Body of pancreas (tissue), 4 donors: ENCODE measurements around the gene ZFYVE9. TPM values are rescaled to one million over a fixed set of nuclear protein-coding genes. Genes with fewer than 3 reads are reported as not detected.

Experiments
- ATAC-seq: fragments of 150-250 bp; one replicate; pipeline ENCODE4 v1.9.1; 2016
- DNase-seq, 4 donors: peaks; one replicate each; pipeline ENCODE4 v3.0.0-alpha.2; 2019
- H3K27ac ChIP-seq, 4 donors: fragments of 200-600 bp; sonication (generic); 1 replicate in 3 of 4; 2 replicates in 1 of 4; pipeline versions ENCODE4 v1.5.1 to v1.6.1; 2016 to 2019; ENCODE audit warnings: mild to moderate bottlenecking in 1 of 4, mixed read lengths in 1 of 4, moderate library complexity in 1 of 4
- H3K27me3 ChIP-seq, 2 donors: fragments of 200-600 bp; sonication (generic); one replicate each; pipeline ENCODE4 v1.6.0; 2016; ENCODE audit warnings: mild to moderate bottlenecking in 1 of 2
- H3K36me3 ChIP-seq, 2 donors: fragments of 200-600 bp; sonication (generic); replicated peaks in 1 of 2; 2 replicates each; pipeline ENCODE4 v1.5.1; 2016; ENCODE audit warnings: low read depth in 2 of 2; ENCODE audit not compliant: insufficient read depth in 1 of 2
- H3K4me1 ChIP-seq: fragments of 200-600 bp; sonication (generic); one replicate; pipeline ENCODE4 v1.6.0; 2016
- H3K4me3 ChIP-seq, 2 donors: fragments of 200-600 bp; sonication (generic); 1 replicate in 1 of 2; 2 replicates in 1 of 2; pipeline ENCODE4 v1.5.1; 2016 to 2019
- H3K9me3 ChIP-seq, 3 donors: fragments of 200-600 bp; sonication (generic); 1 replicate in 2 of 3; 2 replicates in 1 of 3; pipeline ENCODE4 v1.5.1; 2016
- CTCF ChIP-seq, 7 experiments: fragments of 450-650 bp in 4 of 7; fragments of 200-600 bp in 3 of 7; sonication (generic) in 3 of 7; IDR thresholded peaks; one replicate each; pipeline ENCODE4 v1.5.1; 2016 to 2019; ENCODE audit warnings: antibody characterized with exemption in 7 of 7
- POLR2A ChIP-seq, 3 donors: fragments of 450-650 bp; IDR thresholded peaks; one replicate each; pipeline ENCODE4 v1.6.1; 2016; ENCODE audit warnings: antibody characterized with exemption in 3 of 3, mild to moderate bottlenecking in 2 of 3
- WGBS, 2 donors: methylation state at CpG; one replicate each; pipeline ENCODE4 v1.1.5; 2017; 5-methylcytosine and 5-hydroxymethylcytosine counted together
- intact Hi-C: fragments of 100-400 bp; cut with DNase I; formaldehyde crosslinking; loops from one replicate; pipeline ENCODE4 v1.15.1; 2023
- total RNA-seq, 2 donors: library from RNA; depleted of rRNA; stranded (reverse); fragments of >200 nt; gene quantifications; one replicate each; pipeline ENCODE4 v1.1.0, GENCODE V29; 2016

The ZFYVE9 gene
- total RNA-seq, 2 donors from 2014 or later = 21.5 to 23.4 TPM

- peaks cover 13% of the 10 kb centered on the region for H3K4me1 ChIP-seq
- no peak for DNase-seq
- no peak overlapping the region for H3K4me3 ChIP-seq
- no peak for TF ChIP-seq POLR2A (IDR thresholded peaks at IDR 0.05)
- TF ChIP-seq CTCF (IDR thresholded peaks at IDR 0.05) = no peak
- 56 to 58% methylated on average over 2 of the region's 2 CpGs for WGBS, 2 donors
- no peaks in the 10 kb centered on the region for H3K27me3 ChIP-seq
- no peaks in the 10 kb centered on the region for H3K36me3 ChIP-seq
- no peak overlapping the region for H3K27ac ChIP-seq
- no peaks in the 10 kb centered on the region for H3K9me3 ChIP-seq
- no peak for ATAC-seq
- intact Hi-C loops = no loop called here
Observed at GRCh38 chr1:52191395-52191965, 49.6 kb downstream of the ZFYVE9 start.

- Histone ChIP-seq H3K27ac (no peak overlapping the region), H3K9me3 (no peaks in the 10 kb centered on the region), H3K27me3 (no peaks in the 10 kb centered on the region), H3K4me1 (peaks cover 13% of the 10 kb centered on the region), H3K36me3 (no peaks in the 10 kb centered on the region), H3K4me3 (no peak overlapping the region)
- DNase-seq = no peak
- 81 to 82% methylated on average over 2 of the region's 2 CpGs for WGBS, 2 donors
- no peak for ATAC-seq
- intact Hi-C loops = no loop called here
- TF ChIP-seq POLR2A (IDR thresholded peaks at IDR 0.05) = no peak
- TF ChIP-seq CTCF (IDR thresholded peaks at IDR 0.05) = no peak
Observed at GRCh38 chr1:52192024-52192423, 50.1 kb downstream of the ZFYVE9 start.

GRCh38 chr1:52192436-52192835 lies 50.5 kb downstream of the ZFYVE9 start:
- no peak for DNase-seq
- Histone ChIP-seq H3K36me3 (no peaks in the 10 kb centered on the region), H3K27me3 (no peaks in the 10 kb centered on the region), H3K9me3 (no peaks in the 10 kb centered on the region), H3K27ac (no peak overlapping the region), H3K4me1 (peaks cover 13% of the 10 kb centered on the region), H3K4me3 (no peak overlapping the region)
- TF ChIP-seq POLR2A (IDR thresholded peaks at IDR 0.05) = no peak
- no peak for TF ChIP-seq CTCF (IDR thresholded peaks at IDR 0.05)
- intact Hi-C loops = no loop called here
- 80 to 93% methylated on average over 1 of the region's 1 CpG for WGBS, 2 donors
- no peak for ATAC-seq

GRCh38 chr1:52193985-52194384 lies 52.1 kb downstream of the ZFYVE9 start:
- ATAC-seq (no peak), DNase-seq (no peak)
- Histone ChIP-seq H3K27me3 (no peaks in the 10 kb centered on the region), H3K36me3 (no peaks in the 10 kb centered on the region), H3K27ac (no peak overlapping the region), H3K4me3 (no peak overlapping the region), H3K4me1 (peaks cover 13% of the 10 kb centered on the region), H3K9me3 (no peaks in the 10 kb centered on the region)
- no peak for TF ChIP-seq POLR2A (IDR thresholded peaks at IDR 0.05)
- no peak for TF ChIP-seq CTCF (IDR thresholded peaks at IDR 0.05)
- intact Hi-C loops = no loop called here
- WGBS, 2 donors = 79 to 84% methylated on average over 7 of the region's 7 CpGs

- Histone ChIP-seq H3K4me3 (no peak overlapping the region), H3K27me3 (no peaks in the 10 kb centered on the region), H3K4me1 (peaks cover 11% of the 10 kb centered on the region), H3K27ac (no peak overlapping the region), H3K36me3 (no peaks in the 10 kb centered on the region), H3K9me3 (no peaks in the 10 kb centered on the region)
- 54 to 55% methylated on average over 1 of the region's 1 CpG for WGBS, 2 donors
- no peak for DNase-seq
- TF ChIP-seq CTCF (IDR thresholded peaks at IDR 0.05) = no peak
- intact Hi-C loops = no loop called here
- no peak for ATAC-seq
Observed at GRCh38 chr1:52195161-52195560, 53.3 kb downstream of the ZFYVE9 start.
